Activated CD4-positive, CD25-positive, alpha-beta regulatory T cell treated with anti-CD3 and anti-CD28 coated beads, Interleukin-2, amount 50 U/mL, for 72 hours (primary cell): ENCODE measurements around the gene NKX6-1.

ENCODE experiments used
- DNase-seq: peaks from one replicate; pipeline ENCODE4 v3.0.0; 2021

Gene NKX6-1

DNA sequence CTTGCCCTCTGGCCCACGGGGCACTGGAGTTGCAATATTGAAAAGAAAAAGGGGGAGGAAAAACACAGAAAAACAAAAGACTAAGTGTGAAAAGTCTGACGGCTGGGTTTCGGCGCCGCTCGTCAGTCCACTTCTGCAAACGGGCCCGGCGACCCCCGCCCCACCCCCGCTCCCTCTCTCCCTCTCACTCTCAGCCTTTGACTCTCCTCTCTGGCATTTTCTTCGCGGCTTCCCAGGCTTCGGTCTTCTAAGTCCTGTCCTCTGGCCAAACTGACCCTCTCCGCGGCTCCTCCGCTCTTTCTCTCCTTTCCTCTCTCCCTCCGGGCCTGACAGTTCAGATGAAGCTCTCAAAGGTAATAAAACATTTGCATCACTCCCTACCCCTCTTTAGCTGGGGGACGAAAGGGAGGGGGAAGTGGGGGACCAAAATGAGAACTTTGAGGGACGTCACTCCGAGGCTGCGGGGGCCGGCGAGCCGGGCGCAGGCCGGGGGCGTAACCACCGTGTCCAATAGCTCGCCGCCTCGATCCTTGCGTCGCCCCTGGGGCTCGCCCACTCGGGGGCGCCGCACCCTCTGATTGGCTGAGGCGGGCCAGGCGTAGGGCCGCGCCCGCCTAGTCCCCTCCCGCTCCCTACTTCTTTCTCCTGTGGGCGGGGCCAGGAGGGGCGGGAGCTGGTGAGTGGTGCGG lies at the start of gene NKX6-1:
TSS of gene NKX6-1 (minus strand) at position 358 of the 689 bp plus-strand sequence. CDS start 1,064 bp downstream, outside the sequence.
- DNase-seq: no peak

DNA sequence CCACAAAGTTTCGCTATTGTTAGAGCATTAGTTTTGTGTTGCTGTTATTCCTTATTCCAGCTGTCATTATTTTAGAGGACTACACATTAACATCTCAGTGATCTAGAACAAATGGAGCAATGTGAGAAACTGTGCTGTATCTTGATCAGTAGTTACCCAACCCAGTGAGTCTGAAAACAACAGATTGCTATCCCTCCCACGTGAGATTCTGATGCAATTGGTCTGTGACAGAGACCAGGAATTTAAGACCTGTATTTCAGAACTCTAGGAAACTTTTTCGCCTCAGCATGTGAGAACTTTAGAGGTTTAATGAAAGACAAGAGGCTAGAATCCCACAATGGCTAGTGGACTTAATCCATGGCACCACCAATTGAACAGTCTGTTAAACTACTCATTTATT lies 48.1 kb upstream of the NKX6-1 start:
- DNase-seq: no peak

DNA sequence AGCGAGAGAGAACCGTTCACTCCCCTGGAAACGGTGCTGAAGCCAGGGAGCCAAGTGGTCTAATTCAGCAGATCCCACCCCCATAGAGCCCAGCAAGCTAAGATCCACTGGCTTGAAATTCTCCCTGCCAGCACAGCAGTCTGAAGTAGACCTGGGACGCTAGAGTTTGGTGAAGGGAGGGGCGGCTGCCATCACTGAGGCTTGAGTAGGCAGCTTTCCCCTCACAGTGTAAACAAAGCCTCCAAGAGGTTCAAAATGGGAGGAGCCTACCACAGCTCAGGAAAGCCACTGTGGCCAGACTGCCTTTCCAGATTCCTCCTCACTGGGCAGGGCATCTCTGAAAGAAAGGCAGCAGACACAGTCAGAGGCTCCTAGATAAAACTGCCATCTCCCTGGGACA lies 46.0 kb upstream of the NKX6-1 start:
- DNase-seq: no peak

DNA sequence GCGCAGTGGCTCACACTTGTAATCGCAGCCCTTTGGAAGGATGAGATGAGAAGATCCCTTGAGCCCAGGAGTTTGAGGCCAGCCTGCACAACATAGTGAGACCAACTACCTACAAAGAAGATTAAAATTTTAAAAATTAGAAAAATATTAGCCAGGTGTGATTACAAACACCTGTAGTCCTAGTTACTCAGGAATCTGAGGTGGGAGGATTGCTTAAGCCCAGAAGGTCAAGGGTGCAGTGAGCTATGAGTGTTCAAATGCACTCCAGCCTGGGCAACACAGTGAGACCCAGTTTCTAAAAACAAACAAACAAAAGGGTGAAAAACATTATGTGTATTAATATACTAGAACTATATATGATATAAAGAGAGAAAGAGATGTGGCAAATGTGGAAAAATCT lies 36.8 kb upstream of the NKX6-1 start:
- DNase-seq: no peak

DNA sequence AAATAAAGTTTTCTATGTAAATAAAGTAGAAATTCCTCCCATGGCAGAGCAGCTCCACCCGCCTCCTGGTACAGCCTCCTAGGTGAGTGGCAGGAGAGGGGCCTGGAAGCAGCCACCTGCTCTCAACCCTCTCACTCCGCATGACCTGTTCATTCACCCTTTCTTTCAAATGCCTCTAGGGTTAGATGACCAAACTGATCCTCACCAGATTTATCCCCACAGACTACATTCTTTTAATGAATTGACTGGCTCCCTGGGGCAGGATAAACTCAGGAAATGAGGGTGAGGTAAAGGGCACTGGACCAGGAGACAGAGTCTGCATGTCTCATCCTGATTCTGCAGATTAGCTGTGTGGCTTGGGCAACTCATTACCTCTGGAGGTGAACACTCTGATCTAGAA lies 32.6 kb upstream of the NKX6-1 start:
- no peak for DNase-seq

DNA sequence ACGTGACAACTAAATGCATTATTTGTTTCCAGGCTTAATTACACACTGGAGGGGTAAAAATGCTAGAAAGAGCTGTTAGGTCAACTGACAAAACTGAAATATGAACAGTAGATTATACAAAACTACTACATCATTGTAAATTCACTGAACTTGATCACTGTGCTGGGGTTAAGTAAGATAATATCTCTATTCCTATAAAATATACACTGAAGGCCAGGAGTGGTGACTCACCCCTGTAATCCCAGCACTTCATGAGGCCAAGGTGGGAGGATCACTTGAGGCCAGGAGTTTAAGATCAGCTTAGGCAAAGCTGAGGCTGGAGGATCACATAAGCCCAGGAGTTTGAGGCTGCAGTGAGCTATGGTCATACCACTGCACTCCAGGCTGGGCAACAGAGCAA lies 31.8 kb upstream of the NKX6-1 start:
- DNase-seq: no peak

DNA sequence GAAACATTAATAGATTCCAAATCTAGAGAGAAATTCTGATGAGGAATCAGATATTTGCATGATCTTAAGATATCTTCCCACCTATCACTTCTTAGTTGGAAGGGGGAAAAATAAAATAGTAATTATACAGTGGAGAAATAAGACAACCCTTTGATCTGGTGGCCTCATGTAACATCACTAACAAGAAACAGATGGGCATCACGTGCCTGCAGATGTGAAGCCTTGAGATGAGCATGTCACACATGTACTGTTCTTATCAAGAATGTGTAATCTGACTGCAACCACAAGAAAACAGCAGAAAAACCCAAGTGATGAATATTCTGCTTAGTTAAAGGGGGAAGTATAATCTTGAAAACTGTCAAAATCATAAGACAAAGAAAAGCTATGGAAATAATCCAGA lies 31.4 kb upstream of the NKX6-1 start:
- no peak for DNase-seq

DNA sequence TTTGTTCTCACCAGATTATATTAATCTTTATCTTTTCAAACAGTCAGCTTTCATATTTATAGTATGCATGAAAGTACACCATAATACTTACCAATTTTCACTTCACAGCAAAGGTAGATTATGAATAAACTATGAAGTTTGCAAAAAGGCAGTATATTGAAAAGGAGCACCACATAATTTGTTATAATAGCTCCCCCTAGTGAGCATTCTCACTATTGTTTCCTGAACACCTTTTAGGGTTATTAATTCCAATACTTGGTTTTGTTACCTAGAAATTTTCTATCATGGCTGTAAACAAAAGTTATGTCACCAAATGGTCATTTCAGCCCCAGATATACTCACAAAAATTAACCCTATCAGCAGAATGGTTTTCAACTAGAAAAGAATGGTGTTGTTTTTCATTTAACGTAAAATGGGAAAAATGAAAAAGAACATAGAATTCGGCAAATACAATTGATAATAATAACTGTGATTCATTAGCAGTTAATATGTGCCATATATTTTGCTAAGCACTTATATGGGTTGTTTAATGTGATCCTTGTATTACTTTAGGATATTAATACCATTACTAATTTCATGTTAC lies 30.2 kb upstream of the NKX6-1 start:
- DNase-seq: no peak

DNA sequence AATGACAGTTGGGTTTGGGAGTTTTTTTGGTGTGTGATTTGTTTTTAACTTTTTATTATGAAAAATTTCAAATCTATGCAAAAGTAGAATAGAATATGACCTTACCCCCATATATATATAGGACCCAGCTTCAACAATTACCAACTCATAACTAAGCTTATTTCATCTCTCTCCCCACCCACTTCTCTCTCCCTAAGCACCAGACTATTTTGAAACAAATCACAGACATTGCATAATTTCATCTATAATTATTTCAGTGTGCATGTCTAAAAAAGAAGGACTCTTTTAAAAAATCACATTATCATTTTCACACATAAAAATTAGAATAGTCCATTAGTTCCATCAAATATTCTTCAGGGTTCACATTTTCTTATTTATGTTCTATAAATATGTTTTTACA lies 28.3 kb upstream of the NKX6-1 start:
- no peak for DNase-seq

DNA sequence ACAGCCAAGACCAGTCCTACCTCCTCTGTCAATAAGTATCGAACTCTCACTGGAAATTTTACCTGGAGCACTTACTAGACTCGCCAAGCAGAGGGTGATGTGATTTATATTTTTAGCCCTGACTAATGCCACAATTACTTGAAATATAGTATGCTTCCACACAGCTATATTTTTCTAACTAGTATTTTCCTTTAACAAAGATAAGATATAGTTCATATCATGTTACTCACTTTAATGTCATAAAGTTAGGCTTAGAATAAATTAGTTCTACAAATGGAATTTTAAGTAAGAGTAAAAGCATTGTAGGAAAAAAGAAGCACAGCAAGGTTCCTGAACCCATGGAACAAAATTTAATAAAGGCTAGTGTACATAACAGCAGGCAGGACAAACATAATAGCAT lies 16.0 kb upstream of the NKX6-1 start:
- DNase-seq: no peak

DNA sequence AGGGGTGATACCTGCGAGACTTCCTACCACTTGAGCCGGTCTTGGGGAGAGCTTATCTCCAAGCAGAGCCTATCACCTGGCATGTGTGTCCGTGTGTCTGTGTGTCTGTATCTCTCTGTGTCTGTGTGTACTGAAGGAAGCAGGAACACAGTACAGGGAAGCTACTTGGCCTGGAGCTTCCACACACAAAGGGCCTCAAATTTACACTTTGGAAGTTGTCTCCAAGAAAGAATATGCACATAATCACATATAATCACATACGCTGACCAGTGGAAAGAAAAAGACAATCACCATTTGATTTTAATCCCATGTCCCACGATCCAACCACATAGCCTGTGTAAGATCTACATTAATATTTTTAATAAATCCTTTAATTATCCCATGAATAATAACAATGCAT lies 13.2 kb upstream of the NKX6-1 start:
- DNase-seq: no peak

DNA sequence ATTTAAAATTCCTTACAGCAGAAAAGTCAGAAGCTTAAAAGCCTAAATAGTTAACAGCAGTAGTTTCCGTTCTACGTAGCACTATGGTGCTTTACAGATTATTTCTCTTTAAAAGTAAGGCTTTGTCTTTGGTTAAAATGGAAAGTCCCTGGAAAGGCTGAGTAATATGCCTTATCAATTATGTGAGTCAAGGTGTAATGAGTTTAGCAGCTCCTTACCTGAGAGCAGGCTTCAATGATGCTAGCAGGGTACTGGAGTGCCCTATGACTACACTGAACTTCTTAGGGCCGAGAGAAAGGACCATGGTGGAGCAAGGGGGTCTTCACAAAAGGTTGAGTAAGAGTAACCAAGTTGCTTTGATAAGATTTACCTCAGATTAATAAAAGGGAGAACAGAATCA lies 12.6 kb upstream of the NKX6-1 start:
- no peak for DNase-seq

DNA sequence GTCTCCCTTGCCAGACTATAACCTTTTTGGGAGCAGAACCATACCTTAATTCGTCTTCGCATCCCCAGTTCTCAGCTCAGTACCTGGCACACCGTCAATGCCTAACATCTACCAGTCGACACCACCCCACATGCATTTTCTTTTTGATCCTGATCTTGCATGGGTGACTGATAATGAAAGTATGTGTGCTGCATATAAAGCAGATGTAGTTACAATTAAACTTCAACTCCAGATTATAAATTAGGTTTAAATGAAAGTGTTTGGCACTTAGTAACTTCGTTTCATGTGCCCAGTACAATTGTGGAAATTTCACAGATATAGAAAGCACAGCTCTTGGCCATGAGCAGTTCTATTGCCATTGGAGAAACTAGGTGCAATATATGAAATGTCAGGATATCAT lies 8.8 kb upstream of the NKX6-1 start:
- no peak for DNase-seq

DNA sequence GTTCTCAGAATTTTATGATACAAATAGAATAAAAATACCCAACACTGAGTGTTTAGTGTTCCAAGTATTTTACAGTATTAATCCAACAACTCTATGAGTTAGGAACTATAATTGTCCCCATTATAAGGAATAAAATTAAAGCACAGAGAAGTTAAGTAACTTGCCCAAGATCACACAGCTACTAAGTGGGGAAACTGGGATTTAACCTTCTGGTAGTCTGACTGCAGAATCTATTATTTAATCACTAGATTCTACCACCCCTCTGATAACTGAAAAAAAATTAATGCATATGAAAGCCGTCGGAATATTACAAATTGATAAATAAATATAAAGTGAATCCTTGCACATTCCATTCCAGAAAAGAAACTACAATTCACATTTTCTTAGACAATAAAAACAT lies 5.7 kb upstream of the NKX6-1 start:
- DNase-seq: no peak

DNA sequence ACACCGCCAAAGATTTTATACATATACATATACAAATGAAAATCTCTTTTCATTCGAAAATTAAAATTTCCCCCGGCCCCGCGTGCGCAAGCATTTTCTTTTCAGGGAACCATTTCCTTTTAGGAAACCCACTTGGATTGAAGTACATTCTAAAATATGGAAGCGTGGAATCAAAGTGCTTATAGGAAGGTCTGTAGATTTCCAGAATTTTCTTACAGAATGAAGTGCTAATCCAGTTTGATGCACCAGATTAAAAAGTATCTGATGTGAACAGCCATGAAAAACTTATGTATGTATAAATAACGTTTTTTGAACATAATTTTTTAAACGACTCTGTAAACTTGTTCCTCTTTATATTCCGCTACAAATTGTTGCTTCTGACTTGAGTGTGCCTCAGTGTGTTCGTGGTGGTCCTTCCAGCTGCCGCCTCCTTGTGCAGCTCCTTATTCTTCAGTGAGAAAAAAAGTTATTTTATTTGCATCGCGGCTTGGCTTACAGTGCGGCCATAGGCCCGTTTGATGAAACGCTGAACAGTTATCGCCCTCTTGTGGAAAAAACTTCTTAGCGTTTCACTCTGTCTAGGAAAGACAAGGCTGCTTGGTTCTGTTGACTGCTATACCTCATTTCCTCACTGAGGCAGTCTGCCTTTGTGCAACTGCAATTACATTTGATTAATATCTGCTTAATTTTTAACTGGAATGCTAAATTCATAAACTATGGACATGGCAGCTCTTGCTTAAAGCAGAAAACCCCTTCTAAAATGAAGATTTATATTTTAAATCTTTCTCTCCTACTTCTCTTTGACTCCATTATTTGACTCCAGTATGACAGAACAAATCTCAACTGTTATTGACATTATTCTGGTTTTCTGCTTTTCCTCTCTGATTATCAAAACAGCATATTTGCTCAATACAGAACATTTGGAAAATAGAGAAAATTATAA lies 4.7 kb upstream of the NKX6-1 start:
- no peak for DNase-seq

DNA sequence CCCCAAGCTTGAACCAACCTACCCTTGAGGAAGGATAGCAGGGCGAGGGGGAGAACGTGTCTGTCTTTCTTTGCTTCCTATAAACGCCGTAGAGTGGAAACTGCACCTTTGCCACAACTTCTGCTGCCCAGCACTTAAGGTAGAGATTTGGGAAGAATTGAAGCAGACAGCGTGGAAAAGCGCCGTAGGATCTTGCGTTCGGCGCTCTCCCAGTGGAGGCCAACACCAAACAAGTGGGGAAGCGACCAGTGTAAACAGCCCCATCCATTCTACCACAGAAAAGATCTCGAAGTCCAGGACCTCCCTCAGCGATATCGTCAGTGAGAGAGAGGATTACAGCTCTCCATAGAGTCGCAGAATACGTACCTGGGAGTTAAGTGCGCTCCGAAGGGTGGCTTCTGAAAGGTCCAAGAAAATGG lies 3.9 kb upstream of the NKX6-1 start:
- DNase-seq: no peak

DNA sequence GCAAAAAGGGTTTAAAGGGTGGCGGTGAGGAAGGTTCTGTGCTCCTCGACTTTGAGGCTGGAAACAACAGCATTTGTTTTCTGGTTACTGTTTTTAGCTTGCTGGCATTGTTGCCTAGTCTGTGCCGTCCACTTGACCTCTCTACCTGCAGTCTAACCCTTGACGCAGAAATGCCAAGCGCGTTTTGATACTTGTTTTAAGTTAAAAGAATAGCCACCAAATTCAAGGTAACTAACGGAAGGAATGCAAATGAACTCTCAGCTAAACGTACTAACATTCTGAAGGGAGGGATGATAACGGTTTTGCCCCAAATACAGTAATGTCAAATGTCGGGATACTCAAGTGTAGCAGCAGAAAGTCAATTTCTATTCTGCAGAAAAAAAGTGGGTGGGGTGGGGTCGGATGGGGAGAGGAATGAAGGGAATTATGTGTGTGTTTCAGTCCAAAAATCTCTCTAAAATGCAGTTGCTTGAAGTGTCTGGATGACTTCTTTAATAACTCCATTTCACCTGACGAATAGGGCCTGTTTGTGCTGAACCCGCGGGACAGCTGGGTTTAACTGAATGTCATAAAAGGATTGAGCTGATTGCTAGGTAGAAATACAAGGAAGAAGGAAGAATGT lies 3.4 kb upstream of the NKX6-1 start:
- no peak for DNase-seq

DNA sequence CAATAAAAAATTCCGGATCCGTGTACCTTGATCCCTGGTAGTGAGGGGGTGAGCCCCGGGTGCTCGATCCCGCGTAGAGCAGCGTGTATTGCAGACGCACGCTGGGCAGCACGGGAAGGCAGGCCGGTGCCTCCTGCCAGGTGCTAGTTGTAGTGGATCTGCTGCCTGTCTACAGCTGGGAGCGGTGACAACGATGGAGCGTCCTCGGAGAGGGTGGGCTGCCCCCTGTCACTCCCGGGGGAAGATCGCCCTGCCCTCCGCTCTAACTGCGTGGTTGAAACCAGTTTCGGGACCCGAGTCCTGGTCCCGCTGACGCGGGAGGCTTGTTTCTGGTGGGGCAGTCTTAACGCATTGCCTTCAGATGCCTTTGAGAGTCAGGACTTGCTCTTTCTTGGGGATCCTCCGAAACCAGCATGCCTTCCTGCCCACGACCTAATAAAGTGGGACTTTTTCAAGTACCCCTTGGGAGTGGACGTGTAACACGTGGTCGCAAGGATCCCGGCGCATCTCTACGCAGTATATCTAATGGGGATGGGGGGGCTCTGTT lies 2.7 kb upstream of the NKX6-1 start:
- no peak for DNase-seq

DNA sequence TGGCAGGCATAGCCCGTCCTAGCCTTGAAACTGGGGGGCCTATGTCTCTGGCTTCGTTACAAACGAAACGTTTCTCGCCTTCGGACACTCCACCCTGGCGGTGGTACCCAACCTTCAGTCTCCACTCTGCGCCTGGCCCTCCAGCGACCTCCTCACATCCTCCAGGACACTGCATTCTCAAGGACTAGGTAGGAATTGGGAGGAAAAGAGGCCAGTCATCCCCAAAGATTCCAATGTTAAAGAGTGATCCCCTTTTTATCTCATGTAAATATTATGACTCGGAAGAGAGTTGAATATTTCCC lies 2.1 kb upstream of the NKX6-1 start:
- no peak for DNase-seq

DNA sequence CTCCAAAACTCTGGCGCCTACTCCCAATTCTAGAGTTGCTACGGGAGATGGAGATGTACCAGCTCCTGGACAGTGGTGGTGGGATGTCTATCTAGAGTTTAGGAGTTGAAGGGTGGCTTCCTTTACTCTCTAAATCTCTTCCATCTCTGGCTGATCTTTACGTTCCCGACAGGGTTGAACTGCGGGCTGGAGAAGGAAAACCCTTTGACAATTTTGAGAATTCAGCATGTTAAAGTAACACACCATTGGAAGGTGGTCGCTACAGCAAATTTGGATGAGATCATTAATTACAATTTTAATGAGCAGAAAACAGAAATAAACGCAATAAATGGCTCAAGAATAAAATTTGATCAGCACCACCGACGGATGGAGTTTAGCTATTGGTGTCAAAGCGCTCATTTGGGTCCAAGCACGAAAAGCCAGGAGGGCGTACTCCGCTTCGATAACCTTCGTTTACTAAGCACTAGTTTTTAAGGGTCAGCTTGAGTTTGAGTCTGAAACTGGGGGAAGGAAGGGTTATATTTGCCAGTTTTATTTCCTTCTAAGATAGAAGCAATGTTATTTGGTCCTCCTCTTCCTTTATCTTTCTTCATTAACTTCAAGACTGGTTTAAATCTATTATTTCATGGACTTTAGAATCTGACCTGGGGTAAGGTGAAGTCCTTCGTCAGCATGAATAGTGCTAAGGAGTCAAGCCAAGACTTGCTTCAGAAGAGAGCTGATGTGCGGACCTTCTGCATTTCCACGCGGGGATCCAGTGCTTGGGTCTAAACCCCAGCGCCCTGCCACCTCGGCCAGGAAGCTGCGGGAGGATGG lies 1.5 kb upstream of the NKX6-1 start:
- DNase-seq: no peak

DNA sequence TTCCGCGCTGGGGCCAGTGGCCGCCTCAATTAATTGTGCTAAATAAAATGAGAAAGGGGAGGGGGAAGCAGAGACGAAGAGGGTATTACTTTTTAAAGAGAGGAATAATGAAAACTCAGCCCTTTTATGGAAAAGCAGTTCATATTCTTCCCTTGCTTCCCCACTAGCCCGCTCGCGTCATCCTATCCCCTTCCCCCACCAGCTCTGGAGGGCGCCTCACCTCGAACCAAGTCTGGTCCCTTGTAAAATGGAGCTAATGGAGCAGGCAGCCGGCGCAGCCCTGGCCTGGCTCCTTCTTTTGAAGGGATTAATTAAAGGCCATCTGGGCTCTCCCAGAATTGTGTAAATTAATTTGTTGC lies 511 bp upstream of the NKX6-1 start:
- no peak for DNase-seq

DNA sequence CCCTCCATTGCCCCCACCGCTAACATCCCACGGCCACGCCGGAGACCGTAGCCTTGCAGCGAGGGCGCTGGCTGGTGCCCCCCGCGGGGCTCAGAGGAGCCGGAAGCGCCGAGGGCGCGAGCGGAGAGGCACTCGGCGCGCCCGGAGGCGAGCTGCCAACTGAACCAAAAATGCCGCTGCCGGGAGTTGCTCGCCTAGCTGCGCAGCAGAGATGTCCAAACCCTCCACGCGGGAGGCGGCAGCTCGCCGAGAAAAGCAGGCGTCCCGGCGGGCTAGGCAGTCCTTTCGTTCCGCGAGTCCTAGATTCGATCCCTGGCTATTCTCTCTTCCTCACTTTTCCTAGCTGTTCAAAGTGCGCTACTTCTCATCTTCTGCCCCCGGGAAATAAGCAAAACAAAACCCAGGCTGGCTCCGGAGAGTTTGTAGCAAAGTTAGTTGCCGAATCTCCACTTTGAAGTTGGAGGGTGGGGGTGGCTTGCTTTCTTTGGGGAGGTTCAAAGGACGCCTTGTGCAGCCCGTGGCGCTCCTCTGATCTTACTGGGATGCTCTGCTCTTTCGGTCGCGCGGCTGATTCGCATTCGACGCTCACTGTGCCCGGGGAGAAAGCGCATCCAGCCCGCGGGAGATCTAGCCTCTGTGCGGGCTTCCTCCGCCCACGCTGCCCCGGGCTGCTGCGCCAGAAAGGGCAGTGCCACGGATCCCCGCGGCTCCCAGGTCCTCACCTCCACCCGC lies 723 bp downstream of the NKX6-1 start:
- DNase-seq: no peak
